Activated CD4-positive, alpha-beta memory T cell treated with anti-CD3 and anti-CD28 coated beads for 36 hours (primary cell): ENCODE results near the gene OTOP3. TPM values are rescaled to one million over a fixed set of nuclear protein-coding genes. Genes with fewer than 3 reads are reported as not detected.

Experiments used
- CTCF ChIA-PET: fragments of 350-600 bp; sonication (Branson Sonifier 250); formaldehyde crosslinking; loops from one replicate; lab custom pipeline; 2021; ENCODE audit warnings: antibody characterized with exemption, inconsistent platforms; lab: Charles Lee
- POLR2A ChIA-PET: fragments of 350-600 bp; sonication (Branson Sonifier 250); formaldehyde crosslinking; loops from one replicate; lab custom pipeline; 2021; ENCODE audit warnings: antibody characterized with exemption; lab: Charles Lee
- DNase-seq: peaks from one replicate; pipeline ENCODE4 v3.0.0-alpha.2; 2020
- H3K27ac Mint-ChIP-seq: one replicate; pipeline ENCODE4 v1.8.0; 2021; ENCODE audit warnings: mixed read lengths
- H3K27me3 Mint-ChIP-seq: one replicate; pipeline ENCODE4 v1.8.0; 2021; ENCODE audit warnings: mixed read lengths
- H3K36me3 Mint-ChIP-seq: one replicate; pipeline ENCODE4 v1.8.0; 2021; ENCODE audit warnings: mixed read lengths
- H3K4me1 Mint-ChIP-seq: one replicate; pipeline ENCODE4 v1.8.0; 2021; ENCODE audit warnings: low read depth, mixed read lengths
- H3K4me3 Mint-ChIP-seq: one replicate; pipeline ENCODE4 v1.8.0; 2021; ENCODE audit warnings: mild to moderate bottlenecking, mixed read lengths
- H3K9me3 Mint-ChIP-seq: one replicate; pipeline ENCODE4 v1.8.0; 2021; ENCODE audit warnings: mixed read lengths
- intact Hi-C: fragments of 100-400 bp; cut with micrococcal nuclease; formaldehyde crosslinking; loops from one replicate; pipeline ENCODE4 v1.15.1; 2023
- total RNA-seq, 2 experiments: library from RNA; stranded (reverse); gene quantifications; one replicate each; pipeline ENCODE4 v1.2.3, GENCODE V29; 2021

Gene OTOP3
- total RNA-seq, 2 experiments from 2014 or later = not detected

DNA sequence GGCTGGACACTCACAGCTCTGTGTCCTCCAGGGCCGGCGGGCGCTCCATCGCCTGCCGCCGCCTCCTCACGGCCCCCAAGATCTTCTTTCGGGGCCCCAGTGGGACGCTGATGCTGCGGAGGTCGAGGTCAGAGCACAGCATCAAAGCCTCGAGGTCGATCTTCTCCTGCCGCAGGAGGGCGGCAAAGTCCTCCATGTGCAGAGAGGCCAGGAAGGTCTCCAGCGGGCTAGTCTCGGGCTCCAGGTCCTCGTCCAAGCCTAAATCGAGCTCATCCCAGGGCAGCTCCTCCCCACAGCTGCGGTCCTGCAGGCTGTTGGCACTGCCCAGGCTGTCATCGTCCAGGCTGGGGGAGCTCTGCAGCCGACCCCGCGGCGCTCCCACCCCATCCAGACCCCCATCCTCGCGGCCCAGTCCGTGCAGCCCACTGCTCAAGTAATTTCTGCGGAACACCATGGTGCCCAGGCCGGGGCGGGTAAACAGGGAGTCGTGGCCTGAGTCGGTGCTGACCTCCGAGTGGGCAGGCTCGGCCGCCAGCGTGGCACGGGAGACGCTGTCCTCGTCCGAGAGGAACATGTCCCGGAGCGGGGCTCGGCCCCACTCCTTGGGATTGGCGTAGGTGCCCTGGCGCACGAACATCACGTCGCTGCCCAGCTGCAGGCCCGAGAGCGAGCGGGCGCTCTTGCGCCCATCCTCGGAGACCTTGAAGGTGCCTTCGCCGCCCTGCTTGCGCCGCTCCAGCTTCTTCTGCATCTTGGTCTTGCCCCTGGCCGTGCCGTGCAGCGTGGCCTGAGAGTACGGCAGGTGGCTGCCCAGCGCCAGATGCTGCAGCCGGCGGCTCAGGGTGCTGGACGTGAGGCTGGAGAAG is 16.0 kb upstream of the OTOP3 start:
- Mint-ChIP-seq H3K4me1 (peaks cover 4% of the 10 kb centered on the region), H3K27me3 (peaks cover 33% of the 10 kb centered on the region), H3K36me3 (no peaks in the 10 kb centered on the region), H3K4me3 (no peak overlapping the region), H3K9me3 (no peaks in the 10 kb centered on the region), H3K27ac (no peak overlapping the region)
- ChIA-PET POLR2A (interaction anchor here (1.2 kb wide), 1 partner anchor 286 kb away, joined by 3 read pairs; the partner anchor contains the start of gene NUP85), CTCF (interaction anchor here (11.6 kb wide), 1 partner anchor 38 kb away, joined by 195 read pairs; no protein-coding TSS in a partner anchor)
- peak; percentile 31 for DNase-seq
- intact Hi-C loops = no loop called here

DNA sequence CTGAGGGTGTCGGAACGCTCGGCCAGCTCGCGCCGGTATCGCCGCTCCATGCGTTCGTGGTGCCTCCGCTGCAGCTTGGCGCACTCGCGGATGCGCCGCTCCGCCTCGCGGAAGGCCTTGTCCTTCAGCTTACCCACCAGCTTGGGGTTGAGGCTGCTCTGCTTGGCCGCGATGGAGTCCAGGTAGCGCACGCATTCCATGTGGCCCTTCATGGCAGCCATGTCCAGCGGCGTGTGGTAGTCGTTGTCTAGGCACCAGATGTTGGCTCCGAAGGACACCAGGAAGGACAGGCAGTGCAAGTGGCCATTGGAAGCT is 15.4 kb upstream of the OTOP3 start:
- ChIA-PET CTCF (interaction anchor here (0.5 to 11.6 kb wide), 3 partner anchors 20 to 63 kb away, joined by 3 to 195 read pairs (median 3); no protein-coding TSS in a partner anchor), POLR2A (interaction anchor here (1.2 kb wide), 1 partner anchor 286 kb away, joined by 3 read pairs; the partner anchor contains the start of gene NUP85)
- intact Hi-C loops = no loop called here
- Mint-ChIP-seq H3K9me3 (no peaks in the 10 kb centered on the region), H3K27me3 (peaks cover 39% of the 10 kb centered on the region), H3K4me1 (peaks cover 6% of the 10 kb centered on the region), H3K4me3 (no peak overlapping the region), H3K36me3 (no peaks in the 10 kb centered on the region), H3K27ac (no peak overlapping the region)
- no peak for DNase-seq

DNA sequence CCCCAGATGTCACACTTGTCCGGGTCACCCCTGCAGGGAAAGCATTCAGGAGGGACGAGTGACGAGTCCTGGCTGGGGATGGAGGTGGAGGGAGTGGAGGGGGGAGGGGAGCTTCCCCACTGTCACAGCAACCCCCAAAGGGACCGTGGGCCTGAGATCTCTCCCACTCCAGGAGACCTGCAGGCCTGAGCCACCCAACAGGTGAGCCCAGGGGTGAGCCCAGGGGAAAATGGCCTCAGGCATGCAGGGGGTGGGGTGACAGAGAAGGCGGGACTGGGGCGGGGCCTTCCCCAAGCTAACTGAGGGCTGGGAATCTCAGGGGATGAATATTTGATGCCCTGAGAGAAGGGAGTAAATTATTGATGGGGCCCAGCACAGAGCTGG is 15.1 kb upstream of the OTOP3 start:
- ChIA-PET POLR2A (interaction anchor here (1.2 kb wide), 1 partner anchor 285 kb away, joined by 3 read pairs; the partner anchor contains the start of gene NUP85), CTCF (interaction anchor here (0.5 to 11.6 kb wide), 4 partner anchors 20 to 281 kb away, joined by 3 to 195 read pairs (median 4); no protein-coding TSS in a partner anchor)
- intact Hi-C loops = no loop called here
- no peak overlapping the region for H3K4me3 Mint-ChIP-seq
- peaks cover 6% of the 10 kb centered on the region for H3K4me1 Mint-ChIP-seq
- no peaks in the 10 kb centered on the region for H3K36me3 Mint-ChIP-seq
- no peak overlapping the region for H3K27ac Mint-ChIP-seq
- no peak for DNase-seq
- peaks cover 43% of the 10 kb centered on the region for H3K27me3 Mint-ChIP-seq
- no peaks in the 10 kb centered on the region for H3K9me3 Mint-ChIP-seq

GRCh38 chr17:74921026-74921681 is 14.5 kb upstream of the OTOP3 start:
- H3K9me3 Mint-ChIP-seq = no peaks in the 10 kb centered on the region
- H3K36me3 Mint-ChIP-seq = no peaks in the 10 kb centered on the region
- H3K4me1 Mint-ChIP-seq = peaks cover 6% of the 10 kb centered on the region
- POLR2A ChIA-PET = no interaction called here
- no peak overlapping the region for H3K4me3 Mint-ChIP-seq
- peaks cover 45% of the 10 kb centered on the region for H3K27me3 Mint-ChIP-seq
- CTCF ChIA-PET = interaction anchor here (0.6 to 11.6 kb wide), 3 partner anchors 19 to 280 kb away, joined by 3 to 195 read pairs (median 4); no protein-coding TSS in a partner anchor
- H3K27ac Mint-ChIP-seq = no peak overlapping the region
- intact Hi-C loops = no loop called here
- DNase-seq = no peak

- no peak for DNase-seq
- POLR2A ChIA-PET = no interaction called here
- Mint-ChIP-seq H3K36me3 (no peaks in the 10 kb centered on the region), H3K27me3 (peaks cover 44% of the 10 kb centered on the region), H3K9me3 (no peaks in the 10 kb centered on the region), H3K27ac (no peak overlapping the region), H3K4me1 (peaks cover 6% of the 10 kb centered on the region), H3K4me3 (no peak overlapping the region)
- intact Hi-C loops = no loop called here
- CTCF ChIA-PET = interaction anchor here (11.6 kb wide), 1 partner anchor 36 kb away, joined by 195 read pairs; no protein-coding TSS in a partner anchor
Measured at GRCh38 chr17:74921769-74922168, 13.9 kb upstream of the OTOP3 start.

DNA sequence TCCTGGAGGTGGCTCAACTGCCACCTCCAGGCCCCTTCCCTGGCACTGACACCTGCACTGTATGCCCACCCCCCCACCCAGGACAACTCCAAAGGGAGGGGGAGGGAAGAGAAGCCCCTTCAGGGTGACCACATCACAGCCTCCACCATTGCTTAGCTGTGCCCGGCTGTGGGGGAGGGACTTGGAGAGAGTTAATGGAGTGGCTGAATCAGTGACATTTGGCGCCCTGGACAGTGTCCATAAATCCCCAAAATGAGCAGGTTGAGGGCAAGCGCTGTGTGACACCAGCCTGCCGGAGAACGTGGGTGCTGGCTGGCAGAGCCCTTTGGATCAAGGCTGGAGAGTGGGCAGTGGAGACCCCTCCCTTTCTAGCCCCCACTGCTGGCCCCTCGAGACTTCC is 13.5 kb upstream of the OTOP3 start:
- H3K9me3 Mint-ChIP-seq = no peaks in the 10 kb centered on the region
- H3K4me3 Mint-ChIP-seq = no peak overlapping the region
- H3K27ac Mint-ChIP-seq = no peak overlapping the region
- H3K4me1 Mint-ChIP-seq = peaks cover 6% of the 10 kb centered on the region
- intact Hi-C loops = no loop called here
- H3K27me3 Mint-ChIP-seq = peaks cover 40% of the 10 kb centered on the region
- DNase-seq = no peak
- ChIA-PET POLR2A (no interaction called here), CTCF (interaction anchor here (1.7 to 11.6 kb wide), 2 partner anchors 9 to 36 kb away, joined by 5 to 195 read pairs; no protein-coding TSS in a partner anchor)
- no peaks in the 10 kb centered on the region for H3K36me3 Mint-ChIP-seq

DNA sequence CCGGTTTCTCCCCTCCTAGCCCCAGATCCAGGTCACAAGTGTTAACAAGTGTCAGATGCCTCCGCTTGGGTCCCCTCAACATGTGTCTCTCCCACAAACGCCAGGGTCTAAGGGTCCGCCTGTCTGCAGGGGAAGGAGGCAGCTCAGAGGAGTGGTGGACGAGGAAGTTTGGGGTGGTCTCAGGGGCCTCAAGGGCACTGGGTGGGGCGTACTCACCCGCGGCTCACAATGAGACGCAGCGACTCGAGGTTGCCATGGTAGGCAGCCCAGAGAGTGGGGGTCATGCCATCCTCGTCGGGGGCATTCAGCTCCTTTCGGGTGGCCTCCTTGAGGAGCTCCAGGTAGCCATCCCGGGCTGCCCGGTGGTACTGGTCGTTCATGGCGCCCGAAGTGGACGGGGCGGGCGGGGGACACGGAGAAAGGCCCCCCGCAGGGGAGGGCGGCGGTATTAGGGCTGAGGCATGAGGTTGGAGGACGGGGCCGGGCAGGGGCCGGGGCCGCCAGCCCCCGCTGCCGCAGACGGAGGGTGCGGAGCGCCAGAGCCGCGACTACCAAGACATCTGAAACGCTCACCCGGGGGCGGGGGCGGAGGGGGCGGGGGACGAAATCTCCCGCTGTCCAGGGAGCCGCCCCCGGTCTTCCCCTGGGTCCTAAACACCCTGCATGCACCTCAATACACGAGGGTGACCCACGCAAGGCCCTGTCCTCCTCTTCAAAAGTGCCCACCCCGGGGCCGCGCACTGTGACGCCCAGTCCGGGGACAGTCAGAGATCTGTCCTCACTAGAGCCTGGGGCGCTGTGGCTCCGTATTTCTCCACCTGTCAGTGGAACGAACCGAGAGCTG is 12.8 kb upstream of the OTOP3 start, which contains the start of gene USH1G:
Gene USH1G (minus strand): TSS at position 562 of the 844 bp plus-strand sequence. CDS start 182 bp downstream, at position 380.
- no peaks in the 10 kb centered on the region for H3K9me3 Mint-ChIP-seq
- intact Hi-C loops = loop anchor here (1.0 kb wide), 1 partner anchor 35 kb away; no protein-coding TSS in a partner anchor
- H3K4me3 Mint-ChIP-seq = no peak within 1 kb of the TSS
- CTCF ChIA-PET = interaction anchor here (1.2 to 11.6 kb wide), 3 partner anchors 9 to 64 kb away, joined by 4 to 195 read pairs (median 5); no protein-coding TSS in a partner anchor
- peaks cover 44% of the 10 kb centered on the region for H3K27me3 Mint-ChIP-seq
- POLR2A ChIA-PET = no interaction called here
- DNase-seq = peak; percentile 22
- no peak within 1 kb of the TSS for H3K27ac Mint-ChIP-seq
- peaks cover 6% of the 10 kb centered on the region for H3K4me1 Mint-ChIP-seq
- no peaks in the 10 kb centered on the region for H3K36me3 Mint-ChIP-seq

- POLR2A ChIA-PET = no interaction called here
- intact Hi-C loops = loop anchor here (1.0 kb wide), 1 partner anchor 35 kb away; no protein-coding TSS in a partner anchor
- CTCF ChIA-PET = interaction anchor here (0.6 to 11.6 kb wide), 8 partner anchors 9 to 248 kb away, joined by 3 to 195 read pairs (median 4); no protein-coding TSS in a partner anchor
- DNase-seq = peak; percentile 78
- H3K4me3 Mint-ChIP-seq = no peak overlapping the region
- no peaks in the 10 kb centered on the region for H3K36me3 Mint-ChIP-seq
- H3K27ac Mint-ChIP-seq = no peak overlapping the region
- peaks cover 48% of the 10 kb centered on the region for H3K27me3 Mint-ChIP-seq
- H3K4me1 Mint-ChIP-seq = peaks cover 6% of the 10 kb centered on the region
- H3K9me3 Mint-ChIP-seq = no peaks in the 10 kb centered on the region
Measured at GRCh38 chr17:74923538-74924249, 12.0 kb upstream of the OTOP3 start.

DNA sequence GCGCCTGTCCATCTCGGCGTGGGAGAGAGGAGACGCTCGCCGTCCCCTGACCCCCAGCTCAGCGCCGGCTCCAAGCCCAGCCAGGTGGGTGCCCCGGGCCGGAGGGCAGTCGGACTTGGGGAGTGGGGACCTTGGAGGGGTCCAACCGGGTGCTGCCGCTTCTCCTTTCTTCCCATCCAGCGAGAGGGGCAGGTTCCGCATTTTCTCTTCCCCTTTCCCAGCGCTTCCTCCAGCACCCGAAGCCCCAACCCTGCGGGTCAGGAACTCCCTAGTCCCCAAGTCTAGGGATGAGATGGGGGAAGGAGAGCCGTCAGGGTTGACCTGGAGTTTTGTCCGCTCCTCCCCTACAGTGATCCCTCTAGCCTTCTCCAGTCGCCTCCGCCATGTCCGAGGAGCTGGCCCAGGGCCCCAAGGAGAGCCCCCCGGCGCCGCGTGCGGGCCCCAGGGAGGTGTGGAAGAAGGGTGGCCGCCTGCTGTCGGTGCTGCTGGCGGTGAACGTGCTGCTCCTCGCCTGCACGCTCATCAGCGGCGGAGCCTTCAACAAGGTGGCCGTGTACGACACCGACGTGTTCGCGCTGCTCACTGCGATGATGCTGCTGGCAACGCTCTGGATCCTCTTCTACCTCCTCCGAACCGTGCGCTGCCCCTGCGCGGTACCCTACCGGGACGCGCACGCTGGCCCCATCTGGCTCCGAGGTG is 11.3 kb upstream of the OTOP3 start, which contains the start of gene OTOP2:
Gene OTOP2 (plus strand): TSS at position 24 of the 699 bp plus-strand sequence. CDS start 360 bp downstream, at position 384.
- H3K4me3 Mint-ChIP-seq = no peak within 1 kb of the TSS
- no peaks in the 10 kb centered on the region for H3K9me3 Mint-ChIP-seq
- intact Hi-C loops = no loop called here
- no peak within 1 kb of the TSS for H3K27ac Mint-ChIP-seq
- peaks cover 6% of the 10 kb centered on the region for H3K4me1 Mint-ChIP-seq
- ChIA-PET POLR2A (no interaction called here), CTCF (interaction anchor here (0.6 to 11.6 kb wide), 8 partner anchors 8 to 247 kb away, joined by 3 to 195 read pairs (median 3); no protein-coding TSS in a partner anchor)
- peaks cover 47% of the 10 kb centered on the region for H3K27me3 Mint-ChIP-seq
- no peaks in the 10 kb centered on the region for H3K36me3 Mint-ChIP-seq
- no peak for DNase-seq

GRCh38 chr17:74925242-74925641 is 10.5 kb upstream of the OTOP3 start:
- Mint-ChIP-seq H3K36me3 (no peaks in the 10 kb centered on the region), H3K9me3 (no peaks in the 10 kb centered on the region), H3K27ac (no peak overlapping the region), H3K4me3 (no peak overlapping the region), H3K27me3 (peaks cover 48% of the 10 kb centered on the region), H3K4me1 (peaks cover 6% of the 10 kb centered on the region)
- intact Hi-C loops = no loop called here
- DNase-seq = no peak
- CTCF ChIA-PET = interaction anchor here (0.9 to 11.6 kb wide), 6 partner anchors 8 to 246 kb away, joined by 3 to 195 read pairs (median 5); partner anchors contain the start of gene RAB37
- POLR2A ChIA-PET = no interaction called here
